ENCODE measurements around the gene CACNA1A.

CACNA1A gene

DNA sequence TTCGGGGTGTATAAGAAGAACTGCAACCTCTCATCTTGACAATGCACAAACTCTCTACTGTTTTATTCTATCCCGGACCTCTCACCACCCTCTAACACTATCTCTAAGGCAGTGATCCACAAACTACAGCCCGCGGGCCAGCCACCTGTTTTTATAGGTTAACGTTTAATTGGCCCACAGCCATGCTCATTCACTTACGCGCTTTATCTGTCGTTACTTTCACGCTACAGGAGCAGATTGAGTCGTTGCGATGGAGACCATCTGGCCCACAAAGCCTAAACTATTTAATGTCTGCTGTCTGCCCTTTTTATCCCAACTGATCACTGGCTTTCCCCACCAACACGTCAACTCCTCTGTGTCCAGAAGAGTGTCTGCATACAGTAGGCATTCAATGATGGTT is 158.9 kb downstream of the CACNA1A start (continued):
- TF ChIP-seq, protein P1, sequence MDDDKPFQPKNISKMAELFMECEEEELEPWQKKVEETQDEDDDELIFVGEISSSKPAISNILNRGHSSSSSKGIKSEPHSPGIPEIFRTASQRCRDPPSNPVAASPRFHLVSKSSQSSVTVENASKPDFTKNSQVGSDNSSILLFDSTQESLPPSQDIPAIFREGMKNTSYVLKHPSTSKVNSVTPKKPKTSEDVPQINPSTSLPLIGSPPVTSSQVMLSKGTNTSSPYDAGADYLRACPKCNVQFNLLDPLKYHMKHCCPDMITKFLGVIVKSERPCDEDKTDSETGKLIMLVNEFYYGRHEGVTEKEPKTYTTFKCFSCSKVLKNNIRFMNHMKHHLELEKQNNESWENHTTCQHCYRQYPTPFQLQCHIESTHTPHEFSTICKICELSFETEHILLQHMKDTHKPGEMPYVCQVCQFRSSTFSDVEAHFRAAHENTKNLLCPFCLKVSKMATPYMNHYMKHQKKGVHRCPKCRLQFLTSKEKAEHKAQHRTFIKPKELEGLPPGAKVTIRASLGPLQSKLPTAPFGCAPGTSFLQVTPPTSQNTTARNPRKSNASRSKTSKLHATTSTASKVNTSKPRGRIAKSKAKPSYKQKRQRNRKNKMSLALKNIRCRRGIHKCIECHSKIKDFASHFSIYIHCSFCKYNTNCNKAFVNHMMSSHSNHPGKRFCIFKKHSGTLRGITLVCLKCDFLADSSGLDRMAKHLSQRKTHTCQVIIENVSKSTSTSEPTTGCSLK (tag by site-specific recombination; IDR thresholded peaks at IDR 0.05) = no peak
- no peak for TF ChIP-seq ZNF391 (tag by site-specific recombination; IDR thresholded peaks at IDR 0.05; ENCODE audit: borderline replicate concordance, low read depth)
- TF ChIP-seq, protein P2, sequence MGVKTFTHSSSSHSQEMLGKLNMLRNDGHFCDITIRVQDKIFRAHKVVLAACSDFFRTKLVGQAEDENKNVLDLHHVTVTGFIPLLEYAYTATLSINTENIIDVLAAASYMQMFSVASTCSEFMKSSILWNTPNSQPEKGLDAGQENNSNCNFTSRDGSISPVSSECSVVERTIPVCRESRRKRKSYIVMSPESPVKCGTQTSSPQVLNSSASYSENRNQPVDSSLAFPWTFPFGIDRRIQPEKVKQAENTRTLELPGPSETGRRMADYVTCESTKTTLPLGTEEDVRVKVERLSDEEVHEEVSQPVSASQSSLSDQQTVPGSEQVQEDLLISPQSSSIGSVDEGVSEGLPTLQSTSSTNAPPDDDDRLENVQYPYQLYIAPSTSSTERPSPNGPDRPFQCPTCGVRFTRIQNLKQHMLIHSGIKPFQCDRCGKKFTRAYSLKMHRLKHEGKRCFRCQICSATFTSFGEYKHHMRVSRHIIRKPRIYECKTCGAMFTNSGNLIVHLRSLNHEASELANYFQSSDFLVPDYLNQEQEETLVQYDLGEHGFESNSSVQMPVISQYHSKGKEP (tag by site-specific recombination; IDR thresholded peaks at IDR 0.05) = no peak
- TF ChIP-seq ZNF404 (tag by site-specific recombination; IDR thresholded peaks at IDR 0.05) = no peak
- no peak for TF ChIP-seq ZNF24 (tag by site-specific recombination; IDR thresholded peaks at IDR 0.05)
- no peak for TF ChIP-seq ZNF155 (tag by site-specific recombination; IDR thresholded peaks at IDR 0.05)
- no peak for TF ChIP-seq ZNF302 (tag by site-specific recombination; IDR thresholded peaks at IDR 0.05; ENCODE audit: low read depth)
- TF ChIP-seq ZBTB7A (tag by site-specific recombination; IDR thresholded peaks at IDR 0.05; ENCODE audit: low read depth) = no peak

DNA sequence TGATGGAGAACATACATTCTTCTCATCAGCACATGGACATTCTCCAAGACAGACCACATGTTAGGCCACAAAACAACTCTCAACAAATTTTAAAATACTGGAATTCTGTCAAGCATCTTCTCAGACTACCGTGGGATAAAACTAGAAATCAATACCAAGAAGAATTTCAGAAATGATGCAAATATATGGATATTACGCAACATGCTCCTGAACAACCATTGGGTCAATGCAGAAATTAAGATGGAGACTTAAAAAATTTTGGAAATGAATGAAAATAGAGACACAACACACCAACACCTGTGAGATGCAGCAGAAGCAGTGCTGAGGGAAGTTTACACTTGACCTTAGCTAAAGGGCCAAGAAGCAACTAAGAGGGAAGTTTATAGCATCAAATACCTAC is 162.8 kb downstream of the CACNA1A start:
- Histone ChIP-seq H3K4me3 (ENCODE audit: low read depth, low read length) (no peak overlapping the region), H3K9me3 (ENCODE audit: control insufficient read depth, insufficient read depth, low read depth, low read length) (no peaks in the 10 kb centered on the region), H3K27ac (ENCODE audit: extremely low read depth, low read depth, low read length) (no peak overlapping the region), H3K4me1 (ENCODE audit: control insufficient read depth, insufficient read depth, low read length) (no peaks in the 10 kb centered on the region), H3K36me3 (ENCODE audit: control insufficient read depth in 2 of 2, insufficient read depth in 1 of 2, low read length in 2 of 2) (no peaks in the 10 kb centered on the region)
- POLR2A ChIA-PET = interaction anchor here (0.6 kb wide), 1 partner anchor 9 kb away, joined by 3 read pairs; no protein-coding TSS in a partner anchor
- CTCF ChIA-PET = no interaction called here
- TF ChIP-seq SP7 (tag by site-specific recombination; IDR thresholded peaks at IDR 0.05) = no peak
- TF ChIP-seq, protein P3, sequence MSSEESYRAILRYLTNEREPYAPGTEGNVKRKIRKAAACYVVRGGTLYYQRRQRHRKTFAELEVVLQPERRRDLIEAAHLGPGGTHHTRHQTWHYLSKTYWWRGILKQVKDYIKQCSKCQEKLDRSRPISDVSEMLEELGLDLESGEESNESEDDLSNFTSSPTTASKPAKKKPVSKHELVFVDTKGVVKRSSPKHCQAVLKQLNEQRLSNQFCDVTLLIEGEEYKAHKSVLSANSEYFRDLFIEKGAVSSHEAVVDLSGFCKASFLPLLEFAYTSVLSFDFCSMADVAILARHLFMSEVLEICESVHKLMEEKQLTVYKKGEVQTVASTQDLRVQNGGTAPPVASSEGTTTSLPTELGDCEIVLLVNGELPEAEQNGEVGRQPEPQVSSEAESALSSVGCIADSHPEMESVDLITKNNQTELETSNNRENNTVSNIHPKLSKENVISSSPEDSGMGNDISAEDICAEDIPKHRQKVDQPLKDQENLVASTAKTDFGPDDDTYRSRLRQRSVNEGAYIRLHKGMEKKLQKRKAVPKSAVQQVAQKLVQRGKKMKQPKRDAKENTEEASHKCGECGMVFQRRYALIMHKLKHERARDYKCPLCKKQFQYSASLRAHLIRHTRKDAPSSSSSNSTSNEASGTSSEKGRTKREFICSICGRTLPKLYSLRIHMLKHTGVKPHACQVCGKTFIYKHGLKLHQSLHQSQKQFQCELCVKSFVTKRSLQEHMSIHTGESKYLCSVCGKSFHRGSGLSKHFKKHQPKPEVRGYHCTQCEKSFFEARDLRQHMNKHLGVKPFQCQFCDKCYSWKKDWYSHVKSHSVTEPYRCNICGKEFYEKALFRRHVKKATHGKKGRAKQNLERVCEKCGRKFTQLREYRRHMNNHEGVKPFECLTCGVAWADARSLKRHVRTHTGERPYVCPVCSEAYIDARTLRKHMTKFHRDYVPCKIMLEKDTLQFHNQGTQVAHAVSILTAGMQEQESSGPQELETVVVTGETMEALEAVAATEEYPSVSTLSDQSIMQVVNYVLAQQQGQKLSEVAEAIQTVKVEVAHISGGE (tag by site-specific recombination; conservative IDR thresholded peaks at IDR 0.05; ENCODE audit: low read depth) = no peak
- no peak for TF ChIP-seq TRIM28 (IDR thresholded peaks at IDR 0.05; ENCODE audit: borderline replicate concordance, low read length)
- no peak for TF ChIP-seq ZBTB21 (tag by site-specific recombination; IDR thresholded peaks at IDR 0.05)
- no peak for TF ChIP-seq ZNF2 (tag by site-specific recombination; IDR thresholded peaks at IDR 0.05)
- no peak for TF ChIP-seq ZNF132 (tag by site-specific recombination; IDR thresholded peaks at IDR 0.05; ENCODE audit: borderline replicate concordance)
- no peak for TF ChIP-seq ZNF76 (tag by site-specific recombination; IDR thresholded peaks at IDR 0.05; ENCODE audit: borderline replicate concordance, low read depth)
- TF ChIP-seq KLF8 (tag by site-specific recombination; IDR thresholded peaks at IDR 0.05) = no peak
- no peak for TF ChIP-seq ZNF416 (tag by site-specific recombination; IDR thresholded peaks at IDR 0.05)
- no peak for TF ChIP-seq YY2 (tag by site-specific recombination; IDR thresholded peaks at IDR 0.05)
- TF ChIP-seq, protein P4, sequence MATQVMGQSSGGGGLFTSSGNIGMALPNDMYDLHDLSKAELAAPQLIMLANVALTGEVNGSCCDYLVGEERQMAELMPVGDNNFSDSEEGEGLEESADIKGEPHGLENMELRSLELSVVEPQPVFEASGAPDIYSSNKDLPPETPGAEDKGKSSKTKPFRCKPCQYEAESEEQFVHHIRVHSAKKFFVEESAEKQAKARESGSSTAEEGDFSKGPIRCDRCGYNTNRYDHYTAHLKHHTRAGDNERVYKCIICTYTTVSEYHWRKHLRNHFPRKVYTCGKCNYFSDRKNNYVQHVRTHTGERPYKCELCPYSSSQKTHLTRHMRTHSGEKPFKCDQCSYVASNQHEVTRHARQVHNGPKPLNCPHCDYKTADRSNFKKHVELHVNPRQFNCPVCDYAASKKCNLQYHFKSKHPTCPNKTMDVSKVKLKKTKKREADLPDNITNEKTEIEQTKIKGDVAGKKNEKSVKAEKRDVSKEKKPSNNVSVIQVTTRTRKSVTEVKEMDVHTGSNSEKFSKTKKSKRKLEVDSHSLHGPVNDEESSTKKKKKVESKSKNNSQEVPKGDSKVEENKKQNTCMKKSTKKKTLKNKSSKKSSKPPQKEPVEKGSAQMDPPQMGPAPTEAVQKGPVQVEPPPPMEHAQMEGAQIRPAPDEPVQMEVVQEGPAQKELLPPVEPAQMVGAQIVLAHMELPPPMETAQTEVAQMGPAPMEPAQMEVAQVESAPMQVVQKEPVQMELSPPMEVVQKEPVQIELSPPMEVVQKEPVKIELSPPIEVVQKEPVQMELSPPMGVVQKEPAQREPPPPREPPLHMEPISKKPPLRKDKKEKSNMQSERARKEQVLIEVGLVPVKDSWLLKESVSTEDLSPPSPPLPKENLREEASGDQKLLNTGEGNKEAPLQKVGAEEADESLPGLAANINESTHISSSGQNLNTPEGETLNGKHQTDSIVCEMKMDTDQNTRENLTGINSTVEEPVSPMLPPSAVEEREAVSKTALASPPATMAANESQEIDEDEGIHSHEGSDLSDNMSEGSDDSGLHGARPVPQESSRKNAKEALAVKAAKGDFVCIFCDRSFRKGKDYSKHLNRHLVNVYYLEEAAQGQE (tag by site-specific recombination; IDR thresholded peaks at IDR 0.05) = no peak
- TF ChIP-seq, protein P5, sequence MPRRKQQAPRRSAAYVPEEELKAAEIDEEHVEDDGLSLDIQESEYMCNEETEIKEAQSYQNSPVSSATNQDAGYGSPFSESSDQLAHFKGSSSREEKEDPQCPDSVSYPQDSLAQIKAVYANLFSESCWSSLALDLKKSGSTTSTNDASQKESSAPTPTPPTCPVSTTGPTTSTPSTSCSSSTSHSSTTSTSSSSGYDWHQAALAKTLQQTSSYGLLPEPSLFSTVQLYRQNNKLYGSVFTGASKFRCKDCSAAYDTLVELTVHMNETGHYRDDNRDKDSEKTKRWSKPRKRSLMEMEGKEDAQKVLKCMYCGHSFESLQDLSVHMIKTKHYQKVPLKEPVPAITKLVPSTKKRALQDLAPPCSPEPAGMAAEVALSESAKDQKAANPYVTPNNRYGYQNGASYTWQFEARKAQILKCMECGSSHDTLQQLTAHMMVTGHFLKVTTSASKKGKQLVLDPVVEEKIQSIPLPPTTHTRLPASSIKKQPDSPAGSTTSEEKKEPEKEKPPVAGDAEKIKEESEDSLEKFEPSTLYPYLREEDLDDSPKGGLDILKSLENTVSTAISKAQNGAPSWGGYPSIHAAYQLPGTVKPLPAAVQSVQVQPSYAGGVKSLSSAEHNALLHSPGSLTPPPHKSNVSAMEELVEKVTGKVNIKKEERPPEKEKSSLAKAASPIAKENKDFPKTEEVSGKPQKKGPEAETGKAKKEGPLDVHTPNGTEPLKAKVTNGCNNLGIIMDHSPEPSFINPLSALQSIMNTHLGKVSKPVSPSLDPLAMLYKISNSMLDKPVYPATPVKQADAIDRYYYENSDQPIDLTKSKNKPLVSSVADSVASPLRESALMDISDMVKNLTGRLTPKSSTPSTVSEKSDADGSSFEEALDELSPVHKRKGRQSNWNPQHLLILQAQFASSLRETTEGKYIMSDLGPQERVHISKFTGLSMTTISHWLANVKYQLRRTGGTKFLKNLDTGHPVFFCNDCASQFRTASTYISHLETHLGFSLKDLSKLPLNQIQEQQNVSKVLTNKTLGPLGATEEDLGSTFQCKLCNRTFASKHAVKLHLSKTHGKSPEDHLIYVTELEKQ (tag by site-specific recombination; IDR thresholded peaks at IDR 0.05; ENCODE audit: borderline replicate concordance) = no peak
- TF ChIP-seq OSR2 (tag by site-specific recombination; IDR thresholded peaks at IDR 0.05) = no peak
- TF ChIP-seq ZNF521 (tag by site-specific recombination; IDR thresholded peaks at IDR 0.05) = no peak

Data from HEK293 (cell line).